Brain microvascular endothelial cell (primary cell): ENCODE data around the gene POLG.

ENCODE experiments used
- DNase-seq: peaks from one replicate; pipeline ENCODE4 v3.0.0-alpha.2; 2020
- H3K27ac ChIP-seq: fragments of 250-450 bp; sonication (Bioruptor Pico); 2 replicates; pipeline ENCODE4 v1.5.1; 2020; ENCODE audit warnings: mild to moderate bottlenecking, moderate library complexity
- H3K27me3 ChIP-seq: fragments of 250-450 bp; sonication (Bioruptor Pico); replicated peaks from 2 replicates; pipeline ENCODE4 v1.5.1; 2020; ENCODE audit warnings: mild to moderate bottlenecking
- H3K36me3 ChIP-seq: fragments of 250-450 bp; sonication (Bioruptor Pico); replicated peaks from 2 replicates; pipeline ENCODE4 v1.5.1; 2020; ENCODE audit warnings: mild to moderate bottlenecking
- H3K4me3 ChIP-seq: 2 replicates; pipeline ENCODE4 v1.5.1; 2011; ENCODE audit warnings: low read depth, mild to moderate bottlenecking, control low read depth, low read length, moderate library complexity
- CTCF ChIP-seq: IDR thresholded peaks from 2 replicates; pipeline ENCODE4 v1.5.1; 2011; ENCODE audit warnings: low read depth, mild to moderate bottlenecking, moderate library complexity, low read length, control low read depth, inconsistent platforms; ENCODE audit errors: missing control alignments
- in situ Hi-C: cut with HindIII; loops from 2 replicates; pipeline ENCODE4 v1.10.0; 2017; ENCODE audit warnings: low sequenced_read_pairs, low pct_ligation_motif_present

The POLG gene

GRCh38 chr15:89370978-89371227 is 36.3 kb upstream of the POLG start:
- no peaks in the 10 kb centered on the region for H3K36me3 ChIP-seq
- DNase-seq: no peak
- no peak overlapping the region for H3K27ac ChIP-seq
- in situ Hi-C loops: no loop called here
- no peak for TF ChIP-seq CTCF
- H3K4me3 ChIP-seq: no peak overlapping the region
- H3K27me3 ChIP-seq: peaks cover 96% of the 10 kb centered on the region

DNA sequence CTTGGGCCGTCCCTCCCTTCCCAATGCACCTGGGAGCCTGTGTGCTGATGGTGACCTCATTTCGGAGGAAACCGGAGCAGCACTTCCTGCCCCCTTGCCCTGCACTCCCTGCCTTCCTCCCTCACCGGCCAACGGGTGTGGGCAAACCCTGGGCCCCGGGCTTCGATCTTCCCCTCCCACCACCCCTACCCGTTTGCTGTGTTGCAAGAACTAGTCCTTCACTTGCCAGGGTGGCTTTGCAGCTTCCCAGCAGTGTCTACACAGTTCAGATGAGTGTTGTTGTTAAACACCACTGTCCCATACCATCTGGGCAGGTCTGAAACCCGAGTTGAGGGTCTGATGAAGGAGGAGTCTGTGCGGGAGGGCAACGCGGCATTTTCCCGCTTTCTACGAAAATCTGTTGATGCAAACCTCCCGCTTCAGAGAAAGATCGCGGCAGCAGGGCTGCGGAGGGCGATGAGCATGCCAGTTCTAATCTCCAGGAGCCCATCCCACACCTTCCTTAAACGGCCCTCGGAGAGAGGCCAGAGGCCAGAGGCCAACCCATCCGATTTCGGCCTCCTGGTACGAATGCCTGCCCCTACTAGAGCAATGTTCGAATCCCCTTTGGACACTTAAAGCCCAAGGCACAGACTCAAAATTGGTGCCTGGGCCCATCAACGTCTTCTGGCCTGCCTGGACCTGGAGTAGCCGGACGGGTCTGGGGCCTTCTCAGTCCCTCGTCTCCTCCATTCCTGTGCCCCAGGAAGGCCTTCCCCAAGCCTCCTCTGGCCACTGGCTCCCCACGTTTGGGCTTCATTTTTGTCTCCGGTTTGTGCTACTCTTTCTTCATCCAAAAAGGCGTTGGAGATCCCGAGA is 35.7 kb upstream of the POLG start:
- in situ Hi-C loops: no loop called here
- no peak overlapping the region for H3K27ac ChIP-seq

GRCh38 chr15:89369341-89369947 is 34.8 kb upstream of the POLG start:
- Histone ChIP-seq H3K4me3 (no peak overlapping the region), H3K27me3 (peaks cover 96% of the 10 kb centered on the region), H3K27ac (no peak overlapping the region), H3K36me3 (no peaks in the 10 kb centered on the region)
- in situ Hi-C loops: no loop called here
- no peak for TF ChIP-seq CTCF
- DNase-seq: no peak

More for the DNA sequence above, 35.7 kb upstream of the POLG start:
- Histone ChIP-seq H3K36me3 (no peaks in the 10 kb centered on the region), H3K4me3 (no peak overlapping the region), H3K27me3 (peaks cover 96% of the 10 kb centered on the region)
- TF ChIP-seq CTCF: no peak
- no peak for DNase-seq

DNA sequence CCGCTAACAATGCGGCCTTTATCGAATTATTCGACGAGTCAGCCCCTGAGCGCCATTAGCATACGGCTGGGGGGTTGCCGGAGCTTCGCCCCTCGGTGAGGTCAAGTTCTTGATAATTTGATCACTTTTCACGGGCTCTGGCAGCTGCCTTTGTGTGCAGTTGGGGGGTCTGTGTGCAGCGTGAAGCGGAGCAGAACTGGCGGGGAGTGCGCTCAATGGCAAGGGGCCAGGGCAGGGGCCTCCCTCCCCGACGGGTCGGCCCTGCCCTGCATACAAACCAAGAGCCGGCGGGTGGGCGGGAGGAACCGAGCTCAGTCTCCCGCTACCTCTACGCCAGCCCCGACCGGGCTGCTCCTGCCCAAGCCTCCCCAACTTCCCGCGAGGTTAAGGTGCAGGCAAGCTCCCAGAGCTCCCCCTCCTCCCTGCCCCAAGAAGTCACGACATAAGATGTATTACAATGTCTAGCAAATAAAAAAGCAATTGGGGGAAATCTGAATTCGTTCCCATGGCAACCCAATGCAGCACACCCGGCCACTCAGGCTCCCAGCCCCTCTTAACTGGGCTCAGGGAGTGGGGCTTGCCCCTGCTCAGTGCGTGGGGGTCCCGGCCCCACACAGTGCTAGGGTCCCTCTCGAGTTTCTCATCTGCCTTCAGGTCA is 34.1 kb upstream of the POLG start:
- DNase-seq: no peak
- no peak overlapping the region for H3K4me3 ChIP-seq
- H3K27me3 ChIP-seq: peaks cover 96% of the 10 kb centered on the region
- TF ChIP-seq CTCF: no peak
- no peaks in the 10 kb centered on the region for H3K36me3 ChIP-seq
- in situ Hi-C loops: no loop called here
- no peak overlapping the region for H3K27ac ChIP-seq

DNA sequence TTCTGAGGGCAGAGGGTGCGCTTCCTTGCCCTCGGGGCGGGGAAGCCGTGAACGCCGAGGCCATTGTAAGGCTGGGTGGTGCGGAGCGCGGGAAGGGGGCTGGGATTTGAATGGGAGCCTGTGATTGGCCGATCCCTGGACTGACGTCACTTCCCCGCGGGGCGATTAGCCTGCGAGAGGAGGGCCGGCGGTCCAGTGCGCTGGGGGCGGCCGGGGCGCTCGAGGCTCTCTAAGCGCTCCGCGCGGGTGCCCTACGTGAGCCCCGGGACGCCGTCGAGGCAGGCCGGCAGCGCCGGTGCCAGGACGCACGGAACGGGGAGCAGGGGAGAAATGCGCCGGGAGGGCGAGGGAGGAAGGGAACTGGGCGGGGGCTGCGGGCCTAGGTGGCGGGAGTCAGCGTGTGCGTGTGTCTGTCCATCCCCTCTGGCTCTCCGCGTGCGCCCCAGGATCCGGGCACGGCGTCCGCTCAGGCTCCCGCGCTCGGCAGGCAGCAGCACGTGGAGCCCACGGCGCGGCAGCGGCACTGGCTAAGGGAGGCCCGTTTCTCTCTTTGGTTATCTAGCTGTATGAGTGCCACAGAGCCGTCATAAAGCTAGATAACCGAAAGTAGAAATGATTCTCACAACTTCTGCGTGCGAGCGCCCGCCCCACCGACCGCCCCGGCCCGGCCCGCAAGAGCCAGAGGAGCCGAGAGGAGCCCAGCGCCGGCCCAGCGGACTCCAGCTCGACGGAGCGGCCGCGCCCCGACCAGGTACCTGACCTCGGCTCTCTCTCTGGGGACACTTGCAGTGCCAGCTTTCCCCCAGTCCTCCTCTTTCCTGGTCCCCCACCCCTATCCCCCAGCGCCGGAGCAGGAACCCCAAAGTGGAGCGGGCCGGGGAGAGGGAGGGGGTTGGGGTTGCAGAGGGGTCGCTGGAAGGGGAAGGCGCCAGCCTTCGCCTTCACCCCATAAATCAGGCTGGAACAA is 33.1 kb upstream of the POLG start:
- DNase-seq: no peak
- in situ Hi-C loops: no loop called here
- Histone ChIP-seq H3K27me3 (peaks cover 98% of the 10 kb centered on the region), H3K36me3 (no peaks in the 10 kb centered on the region), H3K4me3 (no peak overlapping the region), H3K27ac (no peak overlapping the region)
- no peak for TF ChIP-seq CTCF
